Colonic mucosa (tissue), 4 donors: ENCODE measurements around the gene DAO. TPM values are rescaled to one million over a fixed set of nuclear protein-coding genes. Genes with fewer than 3 reads are reported as not detected.

ENCODE experiments used
- DNase-seq: peaks from one replicate; pipeline ENCODE4 v3.0.0-alpha.2; 2020
- H3K27ac ChIP-seq: fragments of 200-600 bp; one replicate; pipeline ENCODE4 v1.8.0; 2021
- H3K27me3 ChIP-seq: fragments of 200-600 bp; one replicate; pipeline ENCODE4 v1.8.0; 2021
- H3K36me3 ChIP-seq: fragments of 200-600 bp; one replicate; pipeline ENCODE4 v1.8.0; 2021
- H3K4me1 ChIP-seq: fragments of 200-600 bp; one replicate; pipeline ENCODE4 v1.8.0; 2021; ENCODE audit warnings: mild to moderate bottlenecking
- H3K4me3 ChIP-seq: fragments of 200-600 bp; one replicate; pipeline ENCODE4 v1.8.0; 2021
- H3K9ac ChIP-seq, 2 donors: one replicate each; pipeline ENCODE4 v1.7.0; 2013; ENCODE audit warnings: control low read depth in 2 of 2, low read depth in 2 of 2, low read length in 2 of 2
- H3K9me3 ChIP-seq: fragments of 200-600 bp; one replicate; pipeline ENCODE4 v1.8.0; 2021
- CTCF ChIP-seq: fragments of 200-600 bp; IDR thresholded peaks from one replicate; pipeline ENCODE4 v1.8.0; 2022; ENCODE audit warnings: antibody characterized with exemption, mild to moderate bottlenecking
- intact Hi-C: fragments of 100-400 bp; cut with DNase I; formaldehyde crosslinking; loops from one replicate; pipeline ENCODE4 v1.14.1; 2022
- total RNA-seq, 2 donors: library from RNA; stranded (reverse); fragmentation: NEBNext Ultra II Directional in 1 of 2; extraction: Animal tissue kit (Norgen Biotek cat#: 25700) in 1 of 2; gene quantifications; one replicate each; pipeline ENCODE4 v1.2.1, GENCODE V29; 2021
- donor health status: healthy.
- donor health status: DM: no; HTN: no; CAD: no.
- donor health status: DM: no; HTN: no; CAD: no.

Gene DAO
- total RNA-seq, 2 donors from 2014 or later, result 2.2 to 2.4 TPM

GRCh38 chr12:108910336-108910735, 30.4 kb downstream of the DAO start:
- Histone ChIP-seq H3K9ac (no peak overlapping the region), H3K4me1 (no peaks in the 10 kb centered on the region), H3K4me3 (no peak overlapping the region), H3K9me3 (no peaks in the 10 kb centered on the region), H3K36me3 (no peaks in the 10 kb centered on the region), H3K27me3 (no peaks in the 10 kb centered on the region), H3K27ac (no peak overlapping the region)
- intact Hi-C loops, result no loop called here
- no peak for DNase-seq
- TF ChIP-seq CTCF, result no peak

- no peaks in the 10 kb centered on the region for H3K36me3 ChIP-seq
- intact Hi-C loops, result no loop called here
- TF ChIP-seq CTCF, result no peak
- no peaks in the 10 kb centered on the region for H3K9me3 ChIP-seq
- no peaks in the 10 kb centered on the region for H3K4me1 ChIP-seq
- H3K27ac ChIP-seq, result no peak overlapping the region
- H3K27me3 ChIP-seq, result no peaks in the 10 kb centered on the region
- no peak for DNase-seq
- no peak overlapping the region for H3K9ac ChIP-seq
- no peak overlapping the region for H3K4me3 ChIP-seq
Measured at GRCh38 chr12:108911915-108912314, 32.0 kb downstream of the DAO start.

GRCh38 chr12:108912361-108912760, 32.5 kb downstream of the DAO start:
- no peaks in the 10 kb centered on the region for H3K27me3 ChIP-seq
- intact Hi-C loops, result no loop called here
- DNase-seq, result no peak

GRCh38 chr12:108914121-108914531, 34.2 kb downstream of the DAO start:
- no peaks in the 10 kb centered on the region for H3K36me3 ChIP-seq
- no peaks in the 10 kb centered on the region for H3K27me3 ChIP-seq
- H3K27ac ChIP-seq, result no peak overlapping the region
- H3K4me1 ChIP-seq, result no peaks in the 10 kb centered on the region
- no peak for DNase-seq
- no peaks in the 10 kb centered on the region for H3K9me3 ChIP-seq
- no peak for TF ChIP-seq CTCF
- H3K4me3 ChIP-seq, result no peak overlapping the region
- intact Hi-C loops, result no loop called here
- no peak overlapping the region for H3K9ac ChIP-seq

More at GRCh38 chr12:108912361-108912760, 32.5 kb downstream of the DAO start:
- H3K4me1 ChIP-seq, result no peaks in the 10 kb centered on the region
- H3K36me3 ChIP-seq, result no peaks in the 10 kb centered on the region
- H3K9me3 ChIP-seq, result no peaks in the 10 kb centered on the region
- no peak for TF ChIP-seq CTCF
- no peak overlapping the region for H3K4me3 ChIP-seq
- no peak overlapping the region for H3K27ac ChIP-seq
- no peak overlapping the region for H3K9ac ChIP-seq

GRCh38 chr12:108915632-108916133, 35.8 kb downstream of the DAO start:
- Histone ChIP-seq H3K9me3 (no peaks in the 10 kb centered on the region), H3K36me3 (no peaks in the 10 kb centered on the region), H3K27me3 (no peaks in the 10 kb centered on the region), H3K4me3 (no peak overlapping the region), H3K9ac (no peak overlapping the region), H3K4me1 (no peaks in the 10 kb centered on the region), H3K27ac (no peak overlapping the region)
- intact Hi-C loops, result no loop called here
- DNase-seq, result no peak
- no peak for TF ChIP-seq CTCF
